DMS153 treated with DMSO at 0.1 percent for 48 hours (cell line): ENCODE measurements around the gene ABCA13.

ENCODE experiments used
- DNase-seq: peaks from one replicate; lab custom pipeline; 2025; ENCODE audit not compliant: unreplicated experiment; lab: John Stamatoyannopoulos, UW

Gene ABCA13

GRCh38 chr7:48225101-48225500, 53.8 kb downstream of the ABCA13 start:
- DNase-seq = no peak

DNA sequence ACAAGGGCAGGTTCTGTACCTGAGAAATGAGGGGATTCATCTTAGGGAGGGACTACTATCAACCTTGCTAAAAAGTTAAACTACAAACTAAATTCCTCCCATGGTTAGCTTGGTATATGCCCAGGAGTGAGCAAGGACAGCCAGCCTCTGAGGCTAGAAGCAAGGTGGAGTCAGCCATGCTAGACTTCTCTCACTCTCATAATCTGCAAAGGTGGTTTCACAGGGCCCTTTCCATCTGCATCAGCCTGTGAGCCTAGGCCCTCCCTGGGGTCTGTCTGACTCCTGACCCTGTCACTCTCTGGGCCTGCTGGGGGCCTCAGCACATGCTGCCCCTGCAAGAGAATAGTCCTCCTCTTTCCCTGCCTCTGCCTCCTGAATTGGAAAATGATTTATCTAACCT, 66.1 kb downstream of the ABCA13 start:
- no peak for DNase-seq

GRCh38 chr7:48242846-48243245, 71.6 kb downstream of the ABCA13 start:
- no peak for DNase-seq

GRCh38 chr7:48244864-48245271, 73.6 kb downstream of the ABCA13 start:
- no peak for DNase-seq

DNA sequence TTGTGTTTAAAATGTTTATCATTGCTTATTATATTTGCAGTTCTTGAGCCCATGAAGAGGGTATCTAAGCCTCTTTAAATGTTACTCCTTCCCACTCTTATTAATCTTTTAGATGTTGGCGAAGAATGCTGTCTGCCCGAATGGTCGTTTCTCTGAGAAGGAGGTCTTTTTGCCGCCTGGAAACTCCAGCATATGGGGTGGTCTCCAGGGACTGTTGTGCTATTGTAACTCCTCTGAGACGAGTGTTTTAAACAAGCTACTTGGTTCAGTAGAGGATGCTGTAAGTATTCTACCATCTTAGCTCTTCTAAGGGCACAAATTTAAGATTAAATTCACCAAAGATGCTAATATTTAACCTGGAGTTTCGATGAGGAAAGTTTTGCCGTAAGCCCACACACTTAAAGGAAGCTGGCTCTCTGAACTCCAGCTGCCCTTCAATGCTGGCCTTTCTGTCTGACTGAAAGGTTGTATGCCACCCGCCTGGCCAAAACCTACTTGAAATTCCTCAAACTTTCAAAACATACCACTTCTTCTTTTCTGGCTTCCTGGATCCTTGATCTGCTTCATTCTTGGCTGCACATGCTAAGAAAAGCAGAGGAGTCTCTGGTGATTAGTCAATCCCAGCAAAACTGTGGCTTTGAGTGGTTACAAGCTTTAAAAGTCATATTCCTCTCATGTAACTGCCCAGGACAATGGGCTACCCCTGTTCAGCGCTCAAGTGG, 74.7 kb downstream of the ABCA13 start:
- DNase-seq = no peak

- DNase-seq = no peak
These were observed 77.9 kb downstream of the ABCA13 start for GRCh38 chr7:48249166-48249565.

DNA sequence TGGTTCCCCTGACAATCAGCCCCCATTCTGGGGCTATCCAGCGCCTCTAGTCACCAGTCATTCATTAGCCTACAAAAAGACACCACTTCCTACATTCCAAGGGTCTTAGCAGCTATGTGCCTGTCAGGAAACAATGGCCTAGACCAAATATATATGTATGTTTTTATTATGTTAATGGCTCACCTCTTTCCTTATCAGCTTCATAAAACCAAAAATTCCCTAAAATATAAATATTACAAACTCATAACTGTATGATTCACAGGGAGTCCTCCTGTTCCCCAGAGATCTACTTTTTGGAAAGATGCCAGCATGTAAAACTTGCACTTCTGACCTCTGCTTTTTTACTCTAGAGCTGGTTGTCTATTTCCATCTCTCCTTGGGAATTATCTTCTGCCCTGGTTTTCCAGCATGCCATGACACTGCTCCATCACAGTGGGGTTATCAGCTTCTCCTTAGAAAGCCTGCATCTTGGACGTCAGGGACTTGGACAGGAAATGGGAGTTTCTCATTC, 79.2 kb downstream of the ABCA13 start:
- DNase-seq = no peak

GRCh38 chr7:48251766-48252165, 80.5 kb downstream of the ABCA13 start:
- no peak for DNase-seq

DNA sequence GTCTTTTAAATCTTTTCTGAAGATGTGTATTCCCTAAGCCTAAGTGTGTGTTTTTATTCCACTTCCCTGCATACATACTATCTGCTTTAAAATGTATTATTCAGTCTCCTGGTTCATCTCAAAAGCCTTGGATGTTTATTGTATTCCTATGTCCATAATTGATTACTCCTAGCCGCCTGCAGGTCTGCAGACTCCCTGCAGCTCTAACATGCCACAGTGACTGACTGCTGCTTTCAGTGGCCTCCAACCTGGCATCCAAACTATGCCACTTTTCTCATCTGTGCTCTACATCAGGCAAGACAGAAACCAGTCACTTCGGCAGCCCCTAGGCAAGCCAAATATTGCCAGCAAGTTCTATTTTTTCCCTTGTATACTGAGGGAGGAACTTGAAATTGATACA, 81.7 kb downstream of the ABCA13 start:
- DNase-seq = no peak

- DNase-seq = no peak
These were observed 83.8 kb downstream of the ABCA13 start for GRCh38 chr7:48255046-48255445.

DNA sequence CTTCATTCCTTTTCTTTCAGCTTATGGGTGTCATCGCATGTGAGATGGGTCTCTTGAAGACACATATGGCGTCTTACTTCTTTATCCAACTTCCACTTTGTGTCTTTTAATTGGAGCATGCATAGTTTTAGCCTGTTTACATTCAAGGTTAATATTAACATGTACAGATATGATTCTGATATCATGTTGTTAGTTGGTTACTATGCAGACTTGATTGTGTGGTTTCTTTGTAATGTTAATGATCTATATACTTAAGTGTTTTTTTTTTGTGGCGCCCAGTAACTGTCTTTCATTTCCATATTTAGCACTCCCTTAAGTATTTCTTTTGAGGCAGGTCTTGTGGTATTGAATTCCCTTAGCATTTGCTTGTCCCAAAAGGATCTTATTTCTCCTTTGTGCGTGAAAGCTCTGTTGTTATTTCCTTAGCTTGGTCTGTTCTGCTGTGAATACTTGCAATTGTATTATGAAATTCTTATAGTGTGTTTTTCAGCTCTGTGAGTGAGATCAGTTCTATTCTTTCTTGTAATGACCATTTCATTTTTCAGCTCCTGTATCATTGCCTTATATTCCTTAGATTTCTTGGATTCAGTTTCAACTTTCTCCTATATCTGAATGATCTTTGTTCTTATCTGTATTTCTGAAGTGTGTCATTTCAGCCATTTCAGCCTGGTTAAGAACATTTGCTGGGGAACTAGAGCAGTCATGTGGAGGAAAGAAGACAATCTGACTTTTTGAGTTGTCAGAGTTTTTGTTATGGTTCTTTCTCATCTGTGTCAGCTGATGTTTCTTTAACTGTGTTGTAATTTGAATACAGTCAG, 88.4 kb downstream of the ABCA13 start:
- no peak for DNase-seq

DNA sequence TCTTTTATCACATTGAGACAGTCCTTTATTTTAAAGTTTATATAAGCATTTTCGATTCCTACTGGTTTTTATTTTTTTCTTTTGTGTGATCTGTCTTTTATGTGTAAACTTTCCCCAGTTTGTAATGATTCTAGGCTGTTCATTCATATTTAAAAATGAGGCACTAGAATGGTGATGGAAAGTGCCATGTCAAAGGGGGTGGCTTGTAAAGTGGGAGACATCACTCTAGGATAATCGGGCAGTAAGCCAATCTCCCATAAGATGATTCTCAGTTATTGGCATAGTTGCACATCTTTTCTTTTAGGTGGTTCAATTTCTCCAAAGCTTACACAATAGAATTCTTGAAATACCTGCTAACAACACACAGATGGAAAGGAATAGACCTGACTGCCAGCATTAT, 90.4 kb downstream of the ABCA13 start:
- no peak for DNase-seq

DNA sequence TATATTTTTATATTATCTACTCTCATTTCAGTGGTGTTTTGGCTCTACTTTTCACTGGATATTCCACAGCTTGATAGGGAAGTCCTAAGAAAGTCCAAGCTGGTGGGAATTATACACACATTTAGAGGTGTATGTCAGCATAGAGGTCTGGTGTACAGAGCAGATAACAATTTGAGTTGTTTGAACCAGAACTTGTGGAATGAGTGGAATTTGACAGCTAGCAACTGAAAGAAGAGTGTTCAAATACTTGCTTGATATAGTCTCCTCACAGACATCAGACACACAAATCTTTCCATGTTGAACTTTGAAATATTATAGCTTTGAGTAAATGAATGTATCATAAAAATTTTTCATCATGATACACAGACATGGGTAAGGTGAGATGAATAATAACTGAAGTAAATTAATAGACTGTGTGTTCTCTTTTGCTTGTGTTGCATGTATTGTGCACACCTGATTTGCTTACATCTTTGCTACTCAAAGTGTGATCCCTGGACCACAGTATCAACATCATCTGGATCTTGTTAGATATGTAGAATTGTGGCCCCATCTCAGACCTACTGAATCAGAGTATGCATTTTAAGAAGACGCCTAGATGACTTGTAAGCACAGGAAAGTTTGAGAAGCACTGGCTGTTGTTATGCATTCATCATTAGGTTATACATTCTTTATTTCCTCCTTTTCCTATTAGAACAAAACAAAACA, 91.5 kb downstream of the ABCA13 start:
- no peak for DNase-seq

DNA sequence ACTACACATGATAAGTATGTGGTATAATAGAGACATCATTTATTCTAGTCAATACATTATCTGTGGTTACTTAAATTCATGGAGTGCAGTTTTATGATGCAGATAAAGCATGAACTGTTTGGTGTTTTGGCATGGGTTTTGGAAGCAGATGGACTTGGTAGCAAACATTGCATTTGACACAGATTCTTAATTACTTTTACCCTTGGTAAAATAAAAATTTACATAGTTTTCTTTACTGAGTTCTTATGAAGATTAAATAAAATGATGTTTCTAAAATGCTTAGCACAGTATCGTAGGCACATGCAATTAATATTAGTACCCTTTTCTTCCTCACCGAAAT, 92.0 kb downstream of the ABCA13 start:
- DNase-seq = no peak

- no peak for DNase-seq
These were observed 97.8 kb downstream of the ABCA13 start for GRCh38 chr7:48269066-48269465.

- no peak for DNase-seq
These were observed 103.4 kb downstream of the ABCA13 start for GRCh38 chr7:48274662-48275061.

DNA sequence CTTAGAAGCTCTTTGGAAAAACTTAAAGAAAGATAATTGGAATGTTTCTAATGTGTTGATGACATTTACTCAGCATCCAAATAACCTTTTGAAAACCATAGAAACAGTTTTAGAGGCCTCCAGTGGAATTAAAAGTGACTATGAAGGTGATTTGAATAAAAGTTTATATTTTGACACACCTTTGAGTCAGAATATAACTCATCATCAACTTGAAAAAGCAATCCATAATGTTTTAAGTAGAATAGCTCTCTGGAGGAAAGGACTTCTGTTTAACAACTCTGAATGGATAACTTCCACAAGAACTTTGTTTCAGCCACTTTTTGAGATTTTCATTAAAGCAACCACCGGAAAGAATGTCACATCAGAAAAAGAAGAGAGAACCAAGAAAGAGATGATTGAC, 108.2 kb downstream of the ABCA13 start:
- DNase-seq = no peak

DNA sequence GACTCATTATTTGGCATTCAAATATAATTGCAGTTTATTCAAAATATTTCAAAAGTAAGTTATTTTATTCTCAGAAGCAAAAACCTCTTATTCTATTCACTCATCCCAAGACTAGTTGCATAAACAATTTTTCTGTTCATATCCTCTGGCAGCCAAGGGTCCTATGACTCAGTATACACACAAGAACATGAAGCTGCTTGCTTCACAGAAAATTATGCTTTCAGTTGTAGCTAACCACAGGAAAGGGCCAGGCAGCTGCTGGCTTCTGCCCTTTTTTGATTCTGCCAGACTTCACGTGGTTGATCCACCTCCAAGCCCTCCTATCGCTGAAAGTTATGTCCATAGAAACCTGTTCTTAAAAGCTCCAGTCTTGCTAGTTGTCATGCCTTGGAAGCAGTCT, 108.8 kb downstream of the ABCA13 start:
- no peak for DNase-seq

- no peak for DNase-seq
These were observed 114.1 kb downstream of the ABCA13 start for GRCh38 chr7:48285373-48285772.

- DNase-seq = no peak
These were observed 115.6 kb downstream of the ABCA13 start for GRCh38 chr7:48286836-48287235.

DNA sequence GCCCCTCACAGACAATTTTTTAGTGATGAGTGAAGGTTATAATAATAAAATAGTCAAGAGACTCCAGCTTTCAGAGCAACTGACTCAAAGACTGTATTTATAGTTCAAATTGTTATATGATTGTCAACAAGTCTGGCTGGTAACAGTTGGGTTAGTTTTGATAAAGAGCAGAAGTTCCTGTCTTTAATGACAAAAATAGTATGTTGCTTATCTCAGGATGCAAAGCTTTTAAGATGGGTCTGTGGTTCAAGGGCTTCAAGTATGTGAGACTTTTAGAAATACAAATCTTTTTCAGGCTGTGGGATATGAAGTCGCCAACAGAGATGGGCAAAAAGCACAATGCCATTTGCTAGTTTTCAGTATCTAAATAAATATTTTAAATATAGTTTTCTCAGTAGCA, 118.4 kb downstream of the ABCA13 start:
- no peak for DNase-seq

- no peak for DNase-seq
These were observed 121.7 kb downstream of the ABCA13 start for GRCh38 chr7:48292949-48293348.
